Measurements from ENCODE around the gene MASP2.
"Not testable (repeated sequence)": the region's sequence is repeated elsewhere in the genome, so short reads cannot be mapped to it uniquely, and the experiment has no call there.

The MASP2 gene

DNA sequence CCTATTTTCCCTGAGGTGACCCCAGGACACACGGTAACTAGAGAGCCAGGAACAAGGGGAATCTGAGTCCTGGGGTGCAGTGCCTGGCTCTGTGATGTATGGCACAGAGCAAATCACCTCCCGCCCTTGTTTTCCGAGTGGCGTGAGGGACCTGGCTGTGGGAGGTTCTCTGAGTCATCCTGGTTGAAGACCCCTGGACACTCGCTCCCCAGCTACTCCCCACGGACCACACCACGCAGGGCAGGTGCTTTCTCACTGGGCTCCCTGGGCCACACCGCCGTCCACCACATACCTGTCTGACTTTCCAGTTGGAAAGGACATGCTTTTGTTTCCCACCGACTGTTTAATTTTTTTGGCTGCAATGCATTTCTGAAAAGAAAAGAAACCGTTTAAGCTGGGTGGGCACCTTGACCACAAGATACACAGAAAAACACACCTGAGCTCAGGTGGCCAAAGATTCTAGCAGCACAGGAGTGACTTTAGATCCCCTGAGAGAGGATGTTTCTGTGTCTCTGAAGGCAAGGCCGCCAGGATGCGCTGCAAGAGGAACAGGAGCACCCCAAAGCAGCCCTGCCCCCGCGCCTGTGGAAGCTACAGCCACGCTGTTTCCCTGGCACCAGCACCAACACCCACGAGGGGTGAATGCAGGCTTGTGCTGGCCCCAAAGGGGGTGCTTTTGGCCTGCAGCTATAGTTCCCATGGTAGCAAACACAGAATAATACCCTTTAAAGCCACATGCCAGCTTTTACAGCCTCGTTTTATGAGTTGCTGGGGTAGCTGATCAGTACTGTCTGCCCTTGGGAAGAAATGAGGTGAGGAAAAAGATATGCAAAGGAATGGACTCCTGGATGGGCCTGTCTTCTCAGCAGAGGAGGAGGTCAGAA, 20.9 kb upstream of the MASP2 start:
- WGBS (ENCODE audit: insufficient coverage, insufficient read length) = no CpG with 5 or more reads among the region's 18 CpGs
- DNase-seq (ENCODE audit: low read depth, low spot score) = no peak
- no peaks in the 10 kb centered on the region for H3K27me3 ChIP-seq (ENCODE audit: control insufficient read depth, insufficient read depth, low read length)
- peaks cover 45% of the 10 kb centered on the region for H3K36me3 ChIP-seq (ENCODE audit: control insufficient read depth, insufficient read depth, low read length)
- no peak overlapping the region for H3K27ac ChIP-seq (ENCODE audit: low read length)
- no peak overlapping the region for H3K4me3 ChIP-seq (ENCODE audit: low read length)
- no peaks in the 10 kb centered on the region for H3K9me3 ChIP-seq (ENCODE audit: control insufficient read depth, insufficient read depth, low read length)
- no peaks in the 10 kb centered on the region for H3K4me1 ChIP-seq (ENCODE audit: control insufficient read depth, insufficient read depth, low read length)

DNA sequence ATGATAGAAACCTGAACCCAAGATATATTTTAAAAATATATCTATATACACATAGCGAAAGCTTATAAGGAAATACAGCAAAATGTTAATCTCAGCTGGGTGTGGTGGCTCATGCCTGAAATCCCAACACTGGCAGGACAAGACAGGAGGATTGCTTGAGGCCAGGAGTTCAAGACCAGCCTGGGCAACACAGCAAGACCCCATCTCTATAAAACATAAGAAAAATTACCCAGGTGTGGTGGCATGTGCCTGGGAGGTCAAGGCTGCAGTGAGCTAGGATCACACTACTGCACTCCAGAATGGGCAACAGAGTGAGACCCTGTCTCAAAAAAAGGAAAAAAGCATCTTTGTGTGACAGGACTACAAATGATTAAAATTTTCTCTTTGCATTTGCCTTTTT, 18.8 kb upstream of the MASP2 start:
- H3K4me3 ChIP-seq (ENCODE audit: low read length) = no peak overlapping the region
- DNase-seq (ENCODE audit: low read depth, low spot score) = no peak
- WGBS (ENCODE audit: insufficient coverage, insufficient read length) = no CpG with 5 or more reads among the region's 1 CpG
- H3K27ac ChIP-seq (ENCODE audit: low read length) = no peak overlapping the region
- no peaks in the 10 kb centered on the region for H3K9me3 ChIP-seq (ENCODE audit: control insufficient read depth, insufficient read depth, low read length)
- peaks cover 31% of the 10 kb centered on the region for H3K36me3 ChIP-seq (ENCODE audit: control insufficient read depth, insufficient read depth, low read length)
- H3K27me3 ChIP-seq (ENCODE audit: control insufficient read depth, insufficient read depth, low read length) = no peaks in the 10 kb centered on the region
- H3K4me1 ChIP-seq (ENCODE audit: control insufficient read depth, insufficient read depth, low read length) = no peaks in the 10 kb centered on the region

DNA sequence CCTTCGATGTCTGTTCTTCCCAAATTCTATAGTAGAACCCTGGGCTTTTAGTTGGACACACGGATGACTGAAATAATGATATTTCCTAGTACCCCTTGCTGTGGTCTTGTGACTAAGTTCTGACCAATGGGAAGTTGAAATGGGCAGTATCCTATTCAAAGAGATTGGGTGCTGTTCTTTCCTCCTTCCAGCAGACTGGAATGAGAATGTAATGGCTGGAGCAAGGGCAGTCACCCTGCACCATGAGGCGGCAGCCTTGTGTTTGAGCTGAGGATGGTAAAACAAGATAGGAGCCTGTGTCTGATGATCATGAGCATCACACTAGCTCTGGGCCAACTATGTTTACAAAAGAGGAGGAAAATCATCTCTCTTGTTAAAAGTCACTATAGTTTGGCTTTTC, 17.9 kb upstream of the MASP2 start:
- Histone ChIP-seq H3K4me3 (ENCODE audit: low read length) (no peak overlapping the region), H3K27ac (ENCODE audit: low read length) (no peak overlapping the region), H3K9me3 (ENCODE audit: control insufficient read depth, insufficient read depth, low read length) (no peaks in the 10 kb centered on the region), H3K36me3 (ENCODE audit: control insufficient read depth, insufficient read depth, low read length) (peaks cover 26% of the 10 kb centered on the region; the same call in 1 of the 2 replicates), H3K4me1 (ENCODE audit: control insufficient read depth, insufficient read depth, low read length) (no peaks in the 10 kb centered on the region), H3K27me3 (ENCODE audit: control insufficient read depth, insufficient read depth, low read length) (no peaks in the 10 kb centered on the region)
- no peak for DNase-seq (ENCODE audit: low read depth, low spot score)
- WGBS (ENCODE audit: insufficient coverage, insufficient read length) = no CpG with 5 or more reads among the region's 3 CpGs

DNA sequence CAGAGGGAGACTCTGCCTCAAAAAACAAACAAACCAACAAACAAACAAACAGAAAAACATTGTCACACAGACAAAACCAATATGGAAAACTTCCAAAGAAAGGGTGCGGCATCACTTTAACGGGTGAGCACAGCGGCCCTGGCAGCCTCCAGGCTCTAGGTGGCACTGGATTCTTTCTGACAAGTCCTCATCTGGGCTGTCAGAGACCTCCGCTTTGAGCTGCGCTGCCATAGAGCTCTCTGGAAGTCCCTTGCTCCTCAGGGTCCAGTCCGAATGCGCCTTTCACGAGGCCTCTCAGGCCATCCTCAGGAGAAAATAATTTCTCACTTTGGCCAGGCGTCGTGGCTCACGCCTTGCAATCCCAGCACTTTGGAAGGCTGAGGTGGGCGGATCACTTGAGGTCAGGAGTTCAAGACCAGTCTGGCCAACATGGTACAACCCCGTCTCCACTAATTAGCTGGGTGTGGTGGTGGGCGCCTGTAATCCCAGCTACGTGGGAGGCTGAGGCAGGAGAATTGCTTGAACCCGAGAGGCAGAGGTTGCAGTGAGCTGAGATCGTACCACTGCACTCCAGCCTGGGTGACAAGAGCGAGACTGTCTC, 17.0 kb upstream of the MASP2 start:
- H3K27ac ChIP-seq (ENCODE audit: low read length); H3K4me1 ChIP-seq (ENCODE audit: control insufficient read depth, insufficient read depth, low read length); H3K9me3 ChIP-seq (ENCODE audit: control insufficient read depth, insufficient read depth, low read length); DNase-seq (ENCODE audit: low read depth, low spot score); H3K27me3 ChIP-seq (ENCODE audit: control insufficient read depth, insufficient read depth, low read length); H3K4me3 ChIP-seq (ENCODE audit: low read length): not testable (repeated sequence)
- peaks cover 18% of the 10 kb centered on the region; the same call in 1 of the 2 replicates for H3K36me3 ChIP-seq (ENCODE audit: control insufficient read depth, insufficient read depth, low read length)
- no CpG with 5 or more reads among the region's 18 CpGs for WGBS (ENCODE audit: insufficient coverage, insufficient read length)

DNA sequence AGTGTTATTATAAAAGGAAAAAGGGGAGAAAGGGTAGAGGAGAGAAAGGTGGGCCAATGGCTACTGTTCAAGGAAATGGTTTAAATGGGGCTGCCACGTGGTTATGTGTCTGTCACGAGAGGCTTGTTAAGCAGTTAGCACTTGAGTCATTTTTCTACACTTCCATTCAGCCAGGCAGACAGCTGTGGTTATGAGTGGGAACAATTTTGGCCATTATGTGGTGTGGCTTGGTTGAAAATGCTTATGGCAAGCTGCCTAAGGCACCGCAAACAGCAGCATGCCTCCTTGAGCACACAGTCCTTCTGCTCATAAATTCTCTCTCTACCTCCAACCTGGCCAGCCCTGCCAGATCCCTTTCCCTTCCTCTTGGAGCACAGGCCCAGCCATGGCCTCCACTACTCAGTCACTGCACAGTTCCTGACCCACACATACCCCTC, 15.9 kb upstream of the MASP2 start:
- Histone ChIP-seq H3K36me3 (ENCODE audit: control insufficient read depth, insufficient read depth, low read length) (peaks cover 10% of the 10 kb centered on the region; the same call in 1 of the 2 replicates), H3K4me1 (ENCODE audit: control insufficient read depth, insufficient read depth, low read length) (0 out of 2 replicates have a peak, but pooled peaks cover 2% of the 10 kb centered on the region), H3K27ac (ENCODE audit: low read length) (no peak overlapping the region), H3K4me3 (ENCODE audit: low read length) (no peak overlapping the region), H3K9me3 (ENCODE audit: control insufficient read depth, insufficient read depth, low read length) (no peaks in the 10 kb centered on the region), H3K27me3 (ENCODE audit: control insufficient read depth, insufficient read depth, low read length) (no peaks in the 10 kb centered on the region)
- WGBS (ENCODE audit: insufficient coverage, insufficient read length) = no CpG with 5 or more reads among the region's 3 CpGs
- no peak for DNase-seq (ENCODE audit: low read depth, low spot score)

DNA sequence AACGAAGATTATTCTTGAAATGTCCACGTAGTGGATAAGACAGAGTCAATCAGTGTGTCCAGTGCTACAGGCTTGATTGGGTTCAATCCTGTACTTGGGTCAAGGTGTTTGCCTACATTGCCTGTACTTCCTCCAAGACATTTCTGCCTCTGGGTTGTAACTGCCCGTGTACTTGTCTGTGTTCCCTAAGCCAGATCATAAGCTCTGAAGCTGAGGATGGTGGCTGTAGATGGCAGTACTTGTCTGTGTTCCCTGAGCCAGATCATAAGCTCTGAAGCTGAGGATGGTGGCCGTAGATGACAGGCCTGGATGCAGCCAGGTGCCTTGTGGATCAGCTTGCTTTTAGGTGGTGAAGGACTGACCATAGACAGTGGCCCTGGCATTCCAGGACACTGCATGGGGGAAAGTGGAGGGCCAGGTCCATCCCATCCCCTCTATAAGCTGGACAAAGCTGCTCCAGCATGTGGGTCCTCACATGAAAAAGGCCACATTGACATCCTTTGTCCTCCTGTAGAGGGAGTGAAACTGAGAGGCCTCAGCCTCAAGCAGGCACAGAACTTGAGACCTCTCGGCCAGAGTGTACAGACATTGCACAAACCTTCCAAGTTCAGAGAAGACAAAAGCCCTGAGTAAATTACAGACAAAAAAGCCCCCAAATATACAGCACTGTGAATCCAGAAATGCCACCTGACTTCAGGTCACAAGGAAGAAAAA, 14.8 kb upstream of the MASP2 start:
- Histone ChIP-seq H3K27ac (ENCODE audit: low read length) (no peak overlapping the region), H3K4me3 (ENCODE audit: low read length) (no peak overlapping the region), H3K9me3 (ENCODE audit: control insufficient read depth, insufficient read depth, low read length) (no peaks in the 10 kb centered on the region), H3K36me3 (ENCODE audit: control insufficient read depth, insufficient read depth, low read length) (peaks cover 5% of the 10 kb centered on the region; the same call in 1 of the 2 replicates), H3K27me3 (ENCODE audit: control insufficient read depth, insufficient read depth, low read length) (no peaks in the 10 kb centered on the region), H3K4me1 (ENCODE audit: control insufficient read depth, insufficient read depth, low read length) (0 out of 2 replicates have a peak, but pooled peaks cover 2% of the 10 kb centered on the region)
- no peak for DNase-seq (ENCODE audit: low read depth, low spot score)
- WGBS (ENCODE audit: insufficient coverage, insufficient read length) = no CpG with 5 or more reads among the region's 5 CpGs

DNA sequence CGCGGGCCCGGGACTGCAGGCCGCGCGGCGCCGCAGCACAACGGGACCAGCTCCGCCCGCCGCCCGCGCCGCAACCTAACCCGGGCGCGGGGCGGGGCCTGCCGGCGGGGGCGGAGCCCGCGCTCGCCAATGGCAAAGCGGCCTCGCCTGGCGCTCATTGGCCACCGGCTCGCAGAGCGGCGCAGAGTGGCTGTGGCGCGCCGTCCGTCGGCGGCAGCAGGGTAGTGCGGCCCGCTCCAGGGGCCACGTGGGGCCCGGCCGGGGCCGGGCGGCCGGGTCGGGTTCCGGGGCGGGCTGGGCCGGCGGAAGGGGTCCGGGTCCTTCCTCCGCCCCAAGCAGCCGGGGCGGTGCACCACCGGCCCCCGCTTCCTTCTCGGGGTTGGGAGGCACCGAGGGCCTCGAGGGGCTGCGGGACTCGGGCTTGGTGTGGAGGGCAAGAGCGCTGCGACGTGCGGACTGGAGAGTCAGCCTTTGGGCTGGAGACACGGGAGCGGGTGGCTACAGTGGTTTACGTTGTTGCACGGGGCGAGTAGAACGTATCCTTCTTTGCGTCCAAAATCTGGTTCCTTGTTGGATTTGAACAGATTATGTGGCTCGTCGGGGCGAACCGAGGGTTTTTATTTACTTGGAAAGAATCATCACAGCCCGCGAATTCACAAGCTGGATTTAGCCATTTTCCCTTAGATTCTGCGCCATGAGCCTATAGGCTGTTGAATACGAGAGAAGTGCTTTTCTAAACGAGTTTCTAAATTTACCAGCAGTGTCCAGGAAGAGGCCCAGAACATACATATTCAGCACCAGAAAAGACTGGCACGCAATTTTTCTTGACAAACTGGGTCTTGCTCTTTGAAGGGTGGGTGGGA, 13.2 kb upstream of the MASP2 start, which contains the start of gene SRM:
TSS of gene SRM (minus strand) at position 51 of the 863 bp plus-strand sequence. CDS start 75 bp downstream, outside the sequence.
- H3K36me3 ChIP-seq (ENCODE audit: control insufficient read depth, insufficient read depth, low read length) = peaks cover 10% of the 10 kb centered on the region; the same call in 1 of the 2 replicates
- no peaks in the 10 kb centered on the region for H3K27me3 ChIP-seq (ENCODE audit: control insufficient read depth, insufficient read depth, low read length)
- H3K4me3 ChIP-seq (ENCODE audit: low read length) = peak within 1 kb of the TSS; percentile 91
- no peaks in the 10 kb centered on the region for H3K9me3 ChIP-seq (ENCODE audit: control insufficient read depth, insufficient read depth, low read length)
- no peak within 1 kb of the TSS for H3K27ac ChIP-seq (ENCODE audit: low read length)
- peak; percentile 75 for DNase-seq (ENCODE audit: low read depth, low spot score)
- no CpG with 5 or more reads among the region's 83 CpGs for WGBS (ENCODE audit: insufficient coverage, insufficient read length)
- H3K4me1 ChIP-seq (ENCODE audit: control insufficient read depth, insufficient read depth, low read length) = 0 out of 2 replicates have a peak, but pooled peaks cover 2% of the 10 kb centered on the region

DNA sequence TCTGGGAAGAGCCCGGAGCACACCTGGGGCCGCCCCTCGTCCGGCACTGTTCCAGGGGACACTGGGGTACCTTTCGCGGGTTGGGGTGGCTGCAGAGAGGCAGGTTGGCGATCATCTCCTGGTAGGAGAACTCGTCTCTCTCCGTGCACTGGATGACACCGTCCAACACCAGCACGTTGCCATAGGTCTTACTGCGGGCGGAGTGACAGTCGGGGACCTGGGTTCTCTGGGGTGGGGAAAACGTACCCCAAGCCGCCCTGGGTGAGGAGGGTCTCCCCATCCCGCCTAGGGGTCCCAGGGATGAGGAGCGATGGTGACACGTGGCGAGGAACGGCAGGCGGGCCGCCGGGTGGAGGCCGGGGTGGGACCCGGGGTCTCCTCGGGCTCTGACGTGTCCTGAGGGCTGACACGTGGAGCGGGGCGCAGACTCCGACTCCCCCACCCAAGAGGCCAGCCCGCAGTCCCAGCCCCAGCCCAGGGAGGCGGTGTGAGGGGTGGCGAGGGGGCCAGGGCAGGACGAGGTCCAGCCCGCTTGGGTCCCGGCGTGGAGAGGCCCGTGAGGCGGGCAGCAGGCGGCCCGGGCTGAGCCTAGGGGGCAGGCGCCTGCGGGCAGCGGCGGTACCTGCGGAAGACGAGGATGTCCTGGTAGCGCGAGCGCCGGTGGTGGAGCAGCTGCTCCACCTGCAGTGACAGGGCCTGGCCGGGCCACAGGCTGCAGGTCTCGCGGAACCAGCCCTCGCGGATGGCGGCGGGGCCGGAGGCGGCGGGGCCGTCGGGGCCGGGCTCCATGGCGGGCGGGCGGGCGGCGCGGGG, 12.3 kb upstream of the MASP2 start:
- DNase-seq (ENCODE audit: low read depth, low spot score) = no peak
- no peak overlapping the region for H3K27ac ChIP-seq (ENCODE audit: low read length)

DNA sequence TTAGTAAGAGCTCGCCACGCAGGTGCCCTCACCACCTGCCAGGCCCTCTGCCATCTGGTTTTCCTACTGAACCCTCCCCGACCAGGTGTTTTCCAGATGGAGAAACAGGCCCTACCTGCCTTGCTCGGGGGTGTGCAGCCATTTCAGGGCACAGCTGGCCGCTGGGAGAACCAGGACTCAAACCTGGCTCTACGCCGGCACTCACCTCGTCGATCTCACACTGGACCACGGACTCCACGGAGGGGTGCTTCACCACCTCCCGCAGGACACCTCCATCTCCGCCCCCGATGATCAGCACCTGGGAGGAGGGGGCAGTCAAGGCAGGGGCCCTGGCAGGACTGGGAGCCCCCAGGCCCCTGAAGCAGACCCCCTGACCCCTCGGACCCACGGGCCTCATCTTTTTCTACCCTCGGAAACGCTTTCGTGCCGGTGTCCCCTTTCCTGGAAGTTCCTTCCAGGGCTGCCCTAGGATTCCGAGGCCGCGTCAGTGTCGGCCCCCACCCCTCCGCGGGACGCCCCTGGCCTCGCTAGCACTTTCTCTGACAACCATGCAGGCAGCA, 11.6 kb upstream of the MASP2 start:
- H3K27ac ChIP-seq (ENCODE audit: low read length) = no peak overlapping the region
- no peaks in the 10 kb centered on the region for H3K27me3 ChIP-seq (ENCODE audit: control insufficient read depth, insufficient read depth, low read length)
- no CpG with 5 or more reads among the region's 28 CpGs for WGBS (ENCODE audit: insufficient coverage, insufficient read length)
- H3K4me1 ChIP-seq (ENCODE audit: control insufficient read depth, insufficient read depth, low read length) = 0 out of 2 replicates have a peak, but pooled peaks cover 2% of the 10 kb centered on the region
- no peak for DNase-seq (ENCODE audit: low read depth, low spot score)
- H3K4me3 ChIP-seq (ENCODE audit: low read length) = peak overlapping the region; percentile 91; the same call in 1 of the 2 replicates
- H3K36me3 ChIP-seq (ENCODE audit: control insufficient read depth, insufficient read depth, low read length) = peaks cover 16% of the 10 kb centered on the region
- no peaks in the 10 kb centered on the region for H3K9me3 ChIP-seq (ENCODE audit: control insufficient read depth, insufficient read depth, low read length)

More for the DNA sequence above, 12.3 kb upstream of the MASP2 start:
- H3K9me3 ChIP-seq (ENCODE audit: control insufficient read depth, insufficient read depth, low read length) = no peaks in the 10 kb centered on the region
- no CpG with 5 or more reads among the region's 72 CpGs for WGBS (ENCODE audit: insufficient coverage, insufficient read length)
- peak overlapping the region; percentile 91 for H3K4me3 ChIP-seq (ENCODE audit: low read length)
- H3K4me1 ChIP-seq (ENCODE audit: control insufficient read depth, insufficient read depth, low read length) = 0 out of 2 replicates have a peak, but pooled peaks cover 2% of the 10 kb centered on the region
- peaks cover 13% of the 10 kb centered on the region for H3K36me3 ChIP-seq (ENCODE audit: control insufficient read depth, insufficient read depth, low read length)
- no peaks in the 10 kb centered on the region for H3K27me3 ChIP-seq (ENCODE audit: control insufficient read depth, insufficient read depth, low read length)
